ENCODE data around the gene CMBL.
"Not testable (repeated sequence)": the region's sequence is repeated elsewhere in the genome, so short reads cannot be mapped to it uniquely, and the experiment has no call there.

The CMBL gene

DNA sequence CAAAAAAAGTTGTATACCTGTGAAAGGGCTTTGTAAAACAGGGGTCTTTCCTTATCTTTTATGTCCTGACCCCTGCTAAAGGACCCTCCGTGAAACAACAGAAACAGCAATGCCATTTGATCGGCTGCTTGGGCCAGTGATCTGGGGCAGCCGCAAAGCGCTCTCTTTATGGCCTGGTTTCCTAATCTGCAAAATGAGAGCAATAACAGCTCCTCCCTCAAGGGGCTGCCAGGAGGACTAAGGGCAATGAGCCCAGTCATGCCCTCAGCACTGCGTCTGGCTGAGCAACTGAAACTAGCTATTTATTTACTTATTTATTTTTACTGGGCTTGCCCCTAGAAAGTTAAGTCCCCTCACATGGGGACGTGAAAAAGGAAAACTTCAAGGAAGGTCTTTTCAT is 18.3 kb downstream of the CMBL start:
- no peak overlapping the region for H3K4me3 Mint-ChIP-seq
- H3K27me3 Mint-ChIP-seq, result peaks cover 6% of the 10 kb centered on the region
- no peaks in the 10 kb centered on the region for H3K36me3 Mint-ChIP-seq
- peaks cover 6% of the 10 kb centered on the region for H3K4me1 Mint-ChIP-seq
- CTCF ChIA-PET, result no interaction called here
- no peak for DNase-seq
- no peaks in the 10 kb centered on the region for H3K9me3 Mint-ChIP-seq
- no peak overlapping the region for H3K27ac Mint-ChIP-seq

DNA sequence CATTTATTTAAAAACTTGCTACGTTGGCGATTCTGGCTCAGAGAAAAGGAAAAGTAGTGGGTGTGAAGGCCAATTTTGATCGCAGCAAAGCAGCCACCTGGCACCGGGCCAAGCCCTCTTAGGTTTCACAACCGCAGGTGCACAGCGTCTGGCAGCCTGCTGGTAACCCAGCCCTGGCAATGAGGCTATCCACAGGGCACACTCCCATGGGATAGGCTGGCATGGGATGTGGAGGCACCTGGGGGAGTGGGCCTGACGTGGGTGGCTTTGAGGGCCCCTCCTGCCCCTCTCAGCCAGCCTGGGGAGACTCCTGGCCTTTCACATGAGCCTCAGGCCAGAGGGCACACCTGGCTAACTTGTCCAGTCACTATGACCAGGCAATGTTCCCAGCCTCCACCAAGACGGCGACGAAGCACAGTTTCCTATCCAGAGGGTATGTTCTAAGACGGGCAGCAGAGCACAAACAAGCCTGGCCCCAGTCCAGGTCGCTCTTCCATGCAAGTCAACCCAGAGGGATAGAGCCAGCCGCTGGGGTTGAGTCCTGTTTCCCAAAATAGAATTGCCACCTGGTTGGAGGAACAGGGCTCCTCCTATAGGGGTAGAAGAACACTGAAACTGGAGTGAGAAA is 19.0 kb downstream of the CMBL start:
- H3K9me3 Mint-ChIP-seq, result no peaks in the 10 kb centered on the region
- H3K36me3 Mint-ChIP-seq, result no peaks in the 10 kb centered on the region
- peaks cover 13% of the 10 kb centered on the region for H3K4me1 Mint-ChIP-seq
- peak; percentile 46 for DNase-seq
- no peak overlapping the region for H3K4me3 Mint-ChIP-seq
- peaks cover 10% of the 10 kb centered on the region for H3K27me3 Mint-ChIP-seq
- CTCF ChIA-PET, result no interaction called here
- H3K27ac Mint-ChIP-seq, result no peak overlapping the region

GRCh38 chr5:10286862-10287227 is 20.9 kb downstream of the CMBL start:
- Mint-ChIP-seq H3K27ac (no peak overlapping the region), H3K4me3 (no peak overlapping the region), H3K4me1 (peaks cover 14% of the 10 kb centered on the region), H3K9me3 (no peaks in the 10 kb centered on the region), H3K36me3 (no peaks in the 10 kb centered on the region), H3K27me3 (peaks cover 10% of the 10 kb centered on the region)
- CTCF ChIA-PET, result interaction anchor here (1.6 to 1.7 kb wide), 2 partner anchors 66 to 78 kb away, joined by 4 to 6 read pairs; no protein-coding TSS in a partner anchor
- no peak for DNase-seq

- H3K4me1 Mint-ChIP-seq, result peaks cover 14% of the 10 kb centered on the region
- H3K36me3 Mint-ChIP-seq, result no peaks in the 10 kb centered on the region
- peaks cover 10% of the 10 kb centered on the region for H3K27me3 Mint-ChIP-seq
- no peak overlapping the region for H3K4me3 Mint-ChIP-seq
- CTCF ChIA-PET, result interaction anchor here (0.6 to 1.7 kb wide), 3 partner anchors 66 to 341 kb away, joined by 3 to 6 read pairs (median 4); no protein-coding TSS in a partner anchor
- no peak for DNase-seq
- no peaks in the 10 kb centered on the region for H3K9me3 Mint-ChIP-seq
- no peak overlapping the region for H3K27ac Mint-ChIP-seq
Observed at GRCh38 chr5:10286162-10286861, 21.4 kb downstream of the CMBL start.

- not testable (repeated sequence) for DNase-seq, H3K27me3 Mint-ChIP-seq, H3K9me3 Mint-ChIP-seq, H3K27ac Mint-ChIP-seq, H3K4me3 Mint-ChIP-seq, H3K36me3 Mint-ChIP-seq
- H3K4me1 Mint-ChIP-seq, result peaks cover 14% of the 10 kb centered on the region
- CTCF ChIA-PET, result interaction anchor here (0.6 to 4.0 kb wide), 5 partner anchors 67 to 342 kb away, joined by 3 to 33 read pairs (median 6); no protein-coding TSS in a partner anchor
Observed at GRCh38 chr5:10285362-10285761, 22.3 kb downstream of the CMBL start.

GRCh38 chr5:10283927-10284635 is 23.6 kb downstream of the CMBL start:
- no peaks in the 10 kb centered on the region for H3K36me3 Mint-ChIP-seq
- CTCF ChIA-PET, result interaction anchor here (0.6 to 4.0 kb wide), 18 partner anchors 9 to 406 kb away, joined by 3 to 33 read pairs (median 4); partner anchors contain the start of genes ATPSCKMT, CCT5 and CMBL
- no peaks in the 10 kb centered on the region for H3K9me3 Mint-ChIP-seq
- peak; percentile 81 for DNase-seq
- no peak overlapping the region for H3K4me3 Mint-ChIP-seq
- H3K27ac Mint-ChIP-seq, result no peak overlapping the region
- H3K4me1 Mint-ChIP-seq, result peaks cover 14% of the 10 kb centered on the region
- H3K27me3 Mint-ChIP-seq, result peaks cover 10% of the 10 kb centered on the region

DNA sequence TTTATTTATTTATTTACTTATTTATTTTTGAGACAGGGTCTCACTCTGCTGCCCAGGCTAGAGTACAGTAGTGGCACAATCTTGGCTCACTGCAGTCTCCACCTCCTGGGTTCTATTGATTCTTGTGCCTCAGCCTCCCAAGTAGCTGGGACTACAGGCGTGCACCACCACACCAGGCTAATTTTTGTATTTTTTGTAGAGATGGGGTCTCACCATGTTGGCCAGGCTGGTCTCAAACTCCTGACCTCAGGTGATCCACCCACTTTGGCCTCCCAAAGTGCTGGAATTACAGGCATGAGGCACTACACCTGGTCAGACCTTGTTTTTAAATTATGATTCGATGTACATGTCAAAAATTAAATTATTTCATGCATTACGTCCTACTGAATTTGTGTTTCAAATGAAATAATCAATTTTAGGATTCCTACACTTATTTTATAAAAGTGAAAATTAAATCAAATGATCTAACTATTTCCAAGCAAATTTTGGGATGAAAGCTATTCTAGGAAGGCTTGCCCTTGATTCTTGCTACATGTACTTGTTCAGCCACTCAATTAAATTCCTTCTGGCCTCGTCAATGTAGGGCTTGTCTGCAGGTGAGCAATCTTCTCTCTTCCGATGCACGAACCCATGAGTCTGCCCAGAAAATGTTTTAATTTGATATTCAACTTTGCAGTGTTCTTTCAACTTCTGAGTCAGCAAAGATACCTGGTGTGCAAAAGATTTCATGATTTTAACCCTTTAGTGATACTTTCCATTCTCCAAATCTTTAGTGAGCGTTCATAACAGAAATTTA is 27.6 kb downstream of the CMBL start:
- Mint-ChIP-seq H3K36me3 (no peaks in the 10 kb centered on the region), H3K4me1 (peaks cover 16% of the 10 kb centered on the region), H3K9me3 (no peaks in the 10 kb centered on the region), H3K27ac (no peak overlapping the region), H3K27me3 (peaks cover 27% of the 10 kb centered on the region), H3K4me3 (no peak overlapping the region)
- DNase-seq, result no peak
- CTCF ChIA-PET, result no interaction called here

DNA sequence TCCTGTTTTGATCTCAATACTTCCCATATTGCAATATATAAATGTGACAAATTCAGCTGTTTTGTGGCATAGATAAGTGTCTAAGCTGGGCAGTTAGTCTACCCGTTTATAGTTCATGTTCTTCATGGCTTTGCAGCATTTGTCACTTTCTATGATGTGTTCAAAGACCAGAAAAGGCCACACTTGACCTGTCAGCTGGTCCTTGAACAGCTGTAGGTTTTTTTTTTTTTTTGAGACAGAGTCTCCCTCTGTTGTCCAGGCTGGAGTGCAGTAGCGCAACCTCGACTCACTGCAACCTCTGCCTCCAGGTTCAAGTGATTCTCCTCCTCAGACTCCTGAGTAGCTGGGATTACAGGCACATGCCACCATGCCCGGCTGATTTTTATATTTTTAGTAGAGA is 28.4 kb downstream of the CMBL start:
- Mint-ChIP-seq H3K27ac (no peak overlapping the region), H3K4me1 (peaks cover 17% of the 10 kb centered on the region), H3K4me3 (no peak overlapping the region), H3K9me3 (no peaks in the 10 kb centered on the region), H3K27me3 (peaks cover 29% of the 10 kb centered on the region), H3K36me3 (no peaks in the 10 kb centered on the region)
- no peak for DNase-seq
- CTCF ChIA-PET, result no interaction called here

GRCh38 chr5:10278658-10279279 is 28.9 kb downstream of the CMBL start:
- Mint-ChIP-seq H3K4me1 (peaks cover 15% of the 10 kb centered on the region), H3K9me3 (no peaks in the 10 kb centered on the region), H3K36me3 (no peaks in the 10 kb centered on the region), H3K27ac (no peak overlapping the region), H3K4me3 (no peak overlapping the region), H3K27me3 (peaks cover 28% of the 10 kb centered on the region)
- CTCF ChIA-PET, result no interaction called here
- DNase-seq, result no peak

DNA sequence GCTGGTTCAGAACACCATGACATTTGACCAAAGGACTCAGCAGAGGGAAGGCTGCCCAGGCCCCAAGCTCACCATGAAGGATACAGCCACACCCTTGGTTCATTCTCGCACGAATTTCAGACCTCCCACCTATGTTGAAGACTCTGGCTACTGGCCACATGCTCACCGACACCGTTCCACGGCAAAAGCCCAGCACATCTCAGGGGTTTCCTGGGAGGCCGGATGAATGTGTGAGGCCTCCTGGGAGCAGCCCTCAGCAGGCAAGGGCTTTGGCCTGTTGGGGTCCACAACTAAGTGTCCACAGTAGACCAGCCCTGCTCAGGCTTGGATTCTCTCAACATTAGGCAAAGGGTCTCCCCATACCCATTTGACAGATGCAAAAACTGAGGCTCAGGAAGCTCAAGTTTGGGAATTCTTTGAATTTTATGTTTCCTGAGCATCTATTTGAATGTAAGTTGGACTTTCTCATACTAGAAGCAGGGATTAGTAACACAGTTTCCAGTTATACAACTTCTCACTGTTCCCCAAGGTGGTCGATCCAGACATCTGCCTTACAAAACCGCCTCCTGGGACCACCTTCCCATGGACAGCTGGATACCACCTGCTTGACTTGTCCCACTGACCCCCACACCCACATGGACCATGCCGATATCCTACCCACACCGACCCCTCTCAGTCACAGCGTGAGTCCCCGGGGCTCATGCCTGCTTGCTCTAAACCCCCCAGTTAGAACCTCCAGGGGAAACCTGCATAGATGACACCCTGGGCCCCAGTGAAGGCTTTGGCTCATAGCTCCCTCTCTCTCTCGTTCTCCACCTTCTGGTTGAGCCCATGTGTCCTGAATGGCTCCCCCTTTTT is 29.7 kb downstream of the CMBL start:
- peaks cover 29% of the 10 kb centered on the region for H3K27me3 Mint-ChIP-seq
- CTCF ChIA-PET, result no interaction called here
- H3K4me3 Mint-ChIP-seq, result no peak overlapping the region
- H3K9me3 Mint-ChIP-seq, result no peaks in the 10 kb centered on the region
- no peak for DNase-seq
- H3K4me1 Mint-ChIP-seq, result peaks cover 19% of the 10 kb centered on the region
- H3K36me3 Mint-ChIP-seq, result no peaks in the 10 kb centered on the region
- no peak overlapping the region for H3K27ac Mint-ChIP-seq

DNA sequence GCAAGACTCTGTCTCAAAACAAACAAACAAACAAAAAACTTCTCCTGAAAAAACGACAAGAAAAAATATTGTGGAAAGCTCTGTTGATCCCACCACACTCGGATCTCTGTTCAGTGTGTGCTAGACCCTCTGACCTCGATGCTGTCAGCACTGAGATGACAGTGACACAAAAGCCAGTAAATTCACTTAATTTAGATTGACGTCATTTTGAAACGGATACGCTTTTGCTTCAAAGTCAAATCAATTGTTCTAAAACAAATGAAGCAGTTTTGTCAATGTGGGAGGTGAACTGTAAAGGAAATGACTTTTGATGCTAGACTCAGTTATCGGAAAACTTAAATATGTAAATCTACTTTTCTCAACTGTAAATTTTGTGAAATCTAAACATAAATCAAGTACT is 31.0 kb downstream of the CMBL start:
- H3K27me3 Mint-ChIP-seq, result peaks cover 41% of the 10 kb centered on the region
- H3K9me3 Mint-ChIP-seq, result peaks cover 3% of the 10 kb centered on the region
- CTCF ChIA-PET, result no interaction called here

DNA sequence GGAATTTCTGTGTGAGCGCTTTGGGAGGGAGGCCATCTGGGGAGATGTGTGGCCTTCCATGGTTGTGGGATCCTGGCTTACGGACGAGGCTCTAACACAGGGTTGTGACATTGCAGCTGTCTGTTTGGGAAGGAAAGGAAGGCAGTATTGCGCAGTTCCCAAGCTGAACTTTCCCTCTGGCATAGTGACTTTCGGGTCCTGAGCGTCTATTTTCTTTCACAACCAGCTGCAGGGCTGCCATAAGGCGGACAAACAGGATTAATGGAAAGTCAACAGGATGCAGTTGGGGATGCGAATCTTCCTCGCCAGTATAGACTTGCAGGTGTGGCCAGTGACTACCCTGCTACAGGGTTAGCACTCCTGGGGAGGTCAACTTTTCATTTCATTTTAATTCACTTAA is 31.7 kb downstream of the CMBL start:
- H3K4me3 Mint-ChIP-seq, result no peak overlapping the region
- H3K4me1 Mint-ChIP-seq, result peaks cover 28% of the 10 kb centered on the region
- CTCF ChIA-PET, result interaction anchor here (1.2 kb wide), 1 partner anchor 8 kb away, joined by 4 read pairs; no protein-coding TSS in a partner anchor
- peaks cover 41% of the 10 kb centered on the region for H3K27me3 Mint-ChIP-seq
- no peaks in the 10 kb centered on the region for H3K36me3 Mint-ChIP-seq
- DNase-seq, result no peak
- no peak overlapping the region for H3K27ac Mint-ChIP-seq
- H3K9me3 Mint-ChIP-seq, result peaks cover 3% of the 10 kb centered on the region

More for the DNA sequence above, 31.0 kb downstream of the CMBL start:
- no peak overlapping the region for H3K27ac Mint-ChIP-seq
- DNase-seq, result no peak
- H3K36me3 Mint-ChIP-seq, result no peaks in the 10 kb centered on the region
- no peak overlapping the region for H3K4me3 Mint-ChIP-seq
- H3K4me1 Mint-ChIP-seq, result peaks cover 28% of the 10 kb centered on the region

GRCh38 chr5:10275460-10275859 is 32.2 kb downstream of the CMBL start:
- CTCF ChIA-PET, result interaction anchor here (1.2 kb wide), 1 partner anchor 8 kb away, joined by 4 read pairs; no protein-coding TSS in a partner anchor
- Mint-ChIP-seq H3K36me3 (no peaks in the 10 kb centered on the region), H3K9me3 (peaks cover 3% of the 10 kb centered on the region), H3K27ac (no peak overlapping the region), H3K27me3 (peaks cover 41% of the 10 kb centered on the region), H3K4me3 (no peak overlapping the region), H3K4me1 (peaks cover 28% of the 10 kb centered on the region)
- no peak for DNase-seq

Measured in activated naive CD4-positive, alpha-beta T cell treated with anti-CD3 and anti-CD28 coated beads, Interleukin-2, amount 10 ng/mL, durations not matched to agents 7 days and 5 days (primary cell).